Mesenchymal stem cell (in vitro differentiated cells and primary cell): ENCODE data around the gene SLFN14. TPM values are rescaled to one million over a fixed set of nuclear protein-coding genes. Genes with fewer than 3 reads are reported as not detected.

Experiments used
- DNase-seq: peaks from one replicate; pipeline ENCODE4 v3.0.0-alpha.2; 2013
- H2AFZ ChIP-seq: one replicate; pipeline ENCODE4 v1.6.1; 2013; ENCODE audit warnings: low read depth, mild to moderate bottlenecking, control low read depth, inconsistent platforms, low read length, moderate library complexity
- H2AK5ac ChIP-seq: 2 replicates; pipeline ENCODE4 v1.6.1; 2013; ENCODE audit warnings: low read length, moderate library complexity, mild to moderate bottlenecking, inconsistent platforms; ENCODE audit not compliant: severe bottlenecking
- H2BK120ac ChIP-seq: one replicate; pipeline ENCODE4 v1.6.1; 2013; ENCODE audit warnings: low read depth, mild to moderate bottlenecking, inconsistent platforms, low read length, moderate library complexity
- H2BK12ac ChIP-seq, 2 experiments: one replicate each; pipeline ENCODE4 v1.6.1; 2013; ENCODE audit warnings: inconsistent platforms in 2 of 2, low read length in 2 of 2, mild to moderate bottlenecking in 2 of 2, moderate library complexity in 2 of 2, control low read depth in 1 of 2
- H2BK15ac ChIP-seq: one replicate; pipeline ENCODE4 v1.6.1; 2013; ENCODE audit warnings: mild to moderate bottlenecking, low read depth, inconsistent platforms; ENCODE audit not compliant: poor library complexity, severe bottlenecking
- H2BK5ac ChIP-seq: 2 replicates; pipeline ENCODE4 v1.6.1; 2013; ENCODE audit warnings: low read depth, mild to moderate bottlenecking, low read length, control low read depth, inconsistent platforms; ENCODE audit not compliant: poor library complexity, severe bottlenecking
- H3K14ac ChIP-seq, 2 experiments: one replicate each; pipeline ENCODE4 v1.6.1; 2013; ENCODE audit warnings: inconsistent platforms in 2 of 2, low read length in 2 of 2, control low read depth in 1 of 2, mild to moderate bottlenecking in 1 of 2, moderate library complexity in 1 of 2
- H3K18ac ChIP-seq, 2 experiments: one replicate each; pipeline ENCODE4 v1.6.1; 2013; ENCODE audit warnings: inconsistent platforms in 2 of 2, low read length in 2 of 2, control low read depth in 1 of 2, low read depth in 1 of 2, mild to moderate bottlenecking in 1 of 2
- H3K23ac ChIP-seq, 2 experiments: one replicate each; pipeline ENCODE4 v1.6.1; 2013; ENCODE audit warnings: inconsistent platforms in 2 of 2, low read length in 2 of 2, mild to moderate bottlenecking in 2 of 2, moderate library complexity in 2 of 2, control low read depth in 1 of 2
- H3K27ac ChIP-seq: 2 replicates; pipeline ENCODE4 v1.5.1; 2013; ENCODE audit warnings: mild to moderate bottlenecking, moderate library complexity, low read length, control low read depth, inconsistent platforms; ENCODE audit not compliant: poor library complexity, severe bottlenecking
- H3K27me3 ChIP-seq, 2 experiments: 2 replicates each; pipeline versions ENCODE4 v1.6.1 to v1.7.0; 2013; ENCODE audit warnings: low read length in 2 of 2, mild to moderate bottlenecking in 2 of 2, moderate library complexity in 2 of 2, control low read depth in 1 of 2, inconsistent platforms in 1 of 2; ENCODE audit not compliant: control insufficient read depth in 1 of 2, insufficient read depth in 1 of 2
- H3K36me3 ChIP-seq, 2 experiments: 2 replicates each; pipeline versions ENCODE4 v1.6.1 to v1.7.0; 2013; ENCODE audit warnings: low read length in 2 of 2, control low read depth in 1 of 2, inconsistent platforms in 1 of 2, low read depth in 1 of 2, mild to moderate bottlenecking in 1 of 2; ENCODE audit not compliant: insufficient read depth in 2 of 2, control insufficient read depth in 1 of 2
- H3K4ac ChIP-seq, 2 experiments: one replicate each; pipeline ENCODE4 v1.6.1; 2013; ENCODE audit warnings: inconsistent platforms in 2 of 2, low read length in 2 of 2, mild to moderate bottlenecking in 2 of 2, moderate library complexity in 2 of 2, control low read depth in 1 of 2, low read depth in 1 of 2
- H3K4me1 ChIP-seq: 2 replicates; pipeline ENCODE4 v1.6.1; 2013; ENCODE audit warnings: low read depth, low read length, control low read depth; ENCODE audit not compliant: control insufficient read depth, insufficient read depth
- H3K4me2 ChIP-seq: 2 replicates; pipeline ENCODE4 v1.6.1; 2013; ENCODE audit warnings: low read length, mild to moderate bottlenecking, inconsistent platforms; ENCODE audit not compliant: poor library complexity, severe bottlenecking
- H3K4me3 ChIP-seq, 2 experiments: 2 replicates each; pipeline versions ENCODE4 v1.5.1 to v1.7.0; 2013; ENCODE audit warnings: low read length in 2 of 2, mild to moderate bottlenecking in 2 of 2, control low read depth in 1 of 2, low read depth in 1 of 2; ENCODE audit not compliant: insufficient read depth in 1 of 2
- H3K79me1 ChIP-seq: replicated peaks from 2 replicates; pipeline ENCODE4 v1.6.1; 2013; ENCODE audit warnings: mild to moderate bottlenecking, control low read depth, low read length, inconsistent platforms; ENCODE audit not compliant: poor library complexity, severe bottlenecking
- H3K9ac ChIP-seq: 2 replicates; pipeline ENCODE4 v1.7.0; 2013; ENCODE audit warnings: mild to moderate bottlenecking, low read length, moderate library complexity
- H3K9me3 ChIP-seq: 2 replicates; pipeline ENCODE4 v1.7.0; 2013; ENCODE audit warnings: mild to moderate bottlenecking, low read length; ENCODE audit not compliant: control insufficient read depth
- H4K8ac ChIP-seq: one replicate; pipeline ENCODE4 v1.6.1; 2013; ENCODE audit warnings: inconsistent platforms, mild to moderate bottlenecking, low read length, moderate library complexity
- H4K91ac ChIP-seq: one replicate; pipeline ENCODE4 v1.6.1; 2013; ENCODE audit warnings: mild to moderate bottlenecking, low read length, inconsistent platforms
- WGBS: methylation state at CpG from one replicate; pipeline ENCODE4 v1.1.7; 2013; ENCODE audit warnings: mixed read lengths; 5-methylcytosine and 5-hydroxymethylcytosine counted together
- polyA plus RNA-seq, 2 experiments: library from polyadenylated mRNA; stranded (reverse); fragments of 200-250 nt; gene quantifications; one replicate each; pipeline ENCODE4 v1.2.3, GENCODE V29; 2013

The SLFN14 gene
- not detected for polyA plus RNA-seq (2013, experiment 1 of 2)
- polyA plus RNA-seq (2013, experiment 2 of 2) = not detected

DNA sequence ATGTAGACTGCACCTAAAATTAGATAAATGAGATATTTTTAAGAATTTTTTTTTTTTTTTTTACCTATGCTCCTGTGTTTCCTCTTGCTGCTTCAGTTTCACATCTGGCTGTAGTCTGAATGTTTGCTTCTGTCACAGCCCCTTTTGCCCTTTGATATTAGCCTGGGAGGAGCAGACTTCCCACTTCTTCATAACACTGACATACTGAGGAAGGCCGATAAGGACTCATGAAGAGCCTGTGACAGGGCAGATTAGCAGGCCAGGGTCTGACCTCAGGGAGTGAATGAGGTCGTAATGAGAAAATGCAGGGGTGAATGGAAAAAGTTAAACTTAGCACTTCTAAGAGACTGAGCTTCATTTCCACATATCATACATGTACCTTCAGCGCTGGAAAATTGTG lies at the start of gene SLFN14:
SLFN14 (minus strand) TSS at position 117 of the 400 bp plus-strand sequence. CDS start 2,757 bp downstream, outside the sequence.
- Histone ChIP-seq H3K4me3 (no peak within 1 kb of the TSS), H4K91ac (no peak within 1 kb of the TSS), H3K27ac (no peak within 1 kb of the TSS), H3K23ac (no peak within 1 kb of the TSS), H3K14ac (no peak within 1 kb of the TSS), H4K8ac (no peak within 1 kb of the TSS), H3K79me1 (no peaks in the 10 kb centered on the region), H3K27me3 (peaks cover 22 to 24% of the 10 kb centered on the region in 2 experiments), H2BK15ac (no peak within 1 kb of the TSS), H3K9ac (no peak within 1 kb of the TSS), H2BK120ac (no peak within 1 kb of the TSS), H3K9me3 (no peaks in the 10 kb centered on the region), H3K4me2 (no peak within 1 kb of the TSS), H2BK12ac (no peak within 1 kb of the TSS), H2AFZ (no peak within 1 kb of the TSS), H2BK5ac (no peak within 1 kb of the TSS), H2AK5ac (no peak within 1 kb of the TSS), H3K4me1 (no peaks in the 10 kb centered on the region), H3K18ac (no peak within 1 kb of the TSS), H3K36me3 (no peaks in the 10 kb centered on the region), H3K4ac (no peak within 1 kb of the TSS)
- 50% methylated on average over 2 of the region's 3 CpGs for WGBS
- no peak for DNase-seq

DNA sequence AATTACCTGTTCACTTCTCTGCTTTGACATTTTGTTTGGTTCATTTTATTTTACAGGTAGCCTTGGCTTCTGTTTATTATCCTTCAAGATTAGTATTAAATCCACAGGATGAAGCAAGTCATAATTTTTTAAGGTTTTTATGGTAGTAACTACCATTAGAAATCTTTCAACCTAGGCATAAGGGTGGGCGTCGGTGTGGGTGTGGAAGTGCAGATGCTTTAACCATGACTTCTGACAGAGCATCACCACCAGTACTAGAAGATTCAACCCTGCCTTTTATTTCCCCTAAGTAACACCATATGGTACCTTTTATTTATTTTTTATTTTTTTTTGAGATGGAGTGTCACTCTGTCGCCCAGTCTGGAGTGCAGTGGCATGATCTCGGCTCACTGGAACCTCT lies 49.2 kb upstream of the SLFN14 start:
- Histone ChIP-seq H3K14ac (no peak overlapping the region), H3K9me3 (no peaks in the 10 kb centered on the region), H3K4me1 (no peaks in the 10 kb centered on the region), H3K4me2 (no peak overlapping the region), H4K91ac (no peak overlapping the region), H3K23ac (no peak overlapping the region), H3K9ac (no peak overlapping the region), H4K8ac (no peak overlapping the region), H3K79me1 (peaks cover 17% of the 10 kb centered on the region), H2AK5ac (no peak overlapping the region), H3K4ac (no peak overlapping the region), H3K36me3 (peaks cover 21 to 60% of the 10 kb centered on the region in 2 experiments), H2BK120ac (no peak overlapping the region), H2BK5ac (no peak overlapping the region), H2BK15ac (no peak overlapping the region), H3K27ac (no peak overlapping the region), H2AFZ (no peak overlapping the region), H3K27me3 (no peaks in the 10 kb centered on the region), H2BK12ac (no peak overlapping the region), H3K18ac (no peak overlapping the region), H3K4me3 (no peak overlapping the region)
- DNase-seq = no peak
- WGBS = 99% methylated on average over 4 of the region's 4 CpGs

DNA sequence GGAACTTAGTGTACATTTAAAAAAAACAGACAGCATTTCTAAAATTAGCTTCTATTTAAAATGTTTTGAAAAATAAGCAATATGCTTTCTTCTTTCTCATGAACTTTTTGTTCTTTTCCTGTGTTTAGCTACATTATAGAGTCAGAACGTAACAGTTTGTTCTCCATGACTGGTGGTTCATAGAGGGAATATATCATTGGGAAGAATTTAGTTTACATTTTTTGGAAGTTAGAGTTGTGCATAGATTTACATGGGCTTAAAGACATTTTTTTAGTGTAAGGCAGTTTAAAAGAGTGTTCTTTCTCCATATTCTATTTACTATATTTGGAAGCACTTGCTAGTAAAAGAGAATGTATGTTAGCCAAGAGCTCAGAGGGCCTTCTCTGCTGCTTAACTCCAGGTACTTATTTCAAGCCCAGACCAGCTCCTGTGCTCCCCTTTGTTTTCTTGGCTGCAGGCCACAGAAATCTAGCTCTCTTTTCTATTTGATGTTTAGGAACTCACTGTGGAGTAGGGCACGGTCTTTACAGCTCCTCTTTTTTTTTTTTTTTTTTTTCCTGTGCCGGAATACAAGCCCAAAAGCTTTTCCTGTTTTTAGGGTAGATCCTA lies 46.7 kb upstream of the SLFN14 start:
- Histone ChIP-seq H3K23ac (no peak overlapping the region), H2BK15ac (no peak overlapping the region), H3K27me3 (no peaks in the 10 kb centered on the region), H3K4me1 (no peaks in the 10 kb centered on the region), H2AK5ac (no peak overlapping the region), H3K4ac (no peak overlapping the region), H3K4me2 (no peak overlapping the region), H2BK5ac (no peak overlapping the region), H2BK120ac (no peak overlapping the region), H3K14ac (no peak overlapping the region), H2AFZ (no peak overlapping the region), H2BK12ac (no peak overlapping the region), H3K36me3 (peaks cover 29 to 62% of the 10 kb centered on the region in 2 experiments), H3K4me3 (no peak overlapping the region), H3K9ac (no peak overlapping the region), H4K8ac (no peak overlapping the region), H3K18ac (no peak overlapping the region), H3K79me1 (peaks cover 21% of the 10 kb centered on the region), H3K27ac (no peak overlapping the region), H4K91ac (no peak overlapping the region), H3K9me3 (no peaks in the 10 kb centered on the region)
- 93% methylated on average over 3 of the region's 3 CpGs for WGBS
- no peak for DNase-seq

GRCh38 chr17:35605678-35606077 lies 45.1 kb upstream of the SLFN14 start:
- no peak overlapping the region for H3K4me2 ChIP-seq
- H3K9me3 ChIP-seq = no peaks in the 10 kb centered on the region
- H2BK5ac ChIP-seq = no peak overlapping the region
- no peak overlapping the region for H2BK12ac ChIP-seq
- peak overlapping the region; percentile 19 for H3K9ac ChIP-seq
- no peaks in the 10 kb centered on the region for H3K4me1 ChIP-seq
- no peak overlapping the region for H4K91ac ChIP-seq
- peaks cover 30 to 64% of the 10 kb centered on the region in 2 experiments for H3K36me3 ChIP-seq
- H4K8ac ChIP-seq = no peak overlapping the region
- no peaks in the 10 kb centered on the region for H3K27me3 ChIP-seq
- WGBS = 97% methylated on average over 2 of the region's 2 CpGs
- H3K27ac ChIP-seq = no peak overlapping the region
- H2AFZ ChIP-seq = no peak overlapping the region
- no peak overlapping the region for H2AK5ac ChIP-seq
- H3K79me1 ChIP-seq = peaks cover 23% of the 10 kb centered on the region
- H3K14ac ChIP-seq = no peak overlapping the region
- no peak overlapping the region for H3K18ac ChIP-seq
- no peak overlapping the region for H3K4ac ChIP-seq
- H2BK120ac ChIP-seq = no peak overlapping the region
- H3K23ac ChIP-seq = no peak overlapping the region
- H2BK15ac ChIP-seq = no peak overlapping the region
- peak overlapping the region in 1 of 2 experiments; percentile 20 for H3K4me3 ChIP-seq
- DNase-seq = no peak
